HepG2 (cell line): ENCODE data around the gene ZFP92. TPM values are rescaled to one million over a fixed set of nuclear protein-coding genes. Genes with fewer than 3 reads are reported as not detected.
A peak's percentile ranks its signal among the peaks of the same experiment; 100 is the strongest.

Experiments
- CBX5 ChIP-seq: sonication (generic); formaldehyde crosslinking; IDR thresholded peaks from 2 replicates; pipeline ENCODE4 v1.4.0; 2020; ENCODE audit warnings: missing genetic modification reagents, borderline replicate concordance
- ESRRA ChIP-seq: sonication (generic); formaldehyde crosslinking; IDR thresholded peaks from 2 replicates; pipeline ENCODE4 v1.5.1; 2020; ENCODE audit warnings: mild to moderate bottlenecking, low read depth, missing genetic modification reagents
- GATAD2A ChIP-seq: IDR thresholded peaks from 2 replicates; pipeline ENCODE4 v1.6.1; 2016
- KDM2A ChIP-seq: sonication (generic); formaldehyde crosslinking; IDR thresholded peaks from 2 replicates; pipeline ENCODE4 v1.4.0; 2020; ENCODE audit warnings: low read depth, missing genetic modification reagents, borderline replicate concordance
- LCORL ChIP-seq, 2 experiments: fragments of 450-650 bp in 1 of 2; sonication (generic) in 1 of 2; formaldehyde crosslinking in 1 of 2; IDR thresholded peaks; 2 replicates each; pipeline versions ENCODE4 v1.5.0 to v1.6.1; 2017 to 2020; ENCODE audit warnings: antibody characterized with exemption in 1 of 2, missing genetic modification reagents in 1 of 2
- LRRFIP1 ChIP-seq: sonication (generic); formaldehyde crosslinking; conservative IDR thresholded peaks from 2 replicates; pipeline ENCODE4 v1.4.0; 2020; ENCODE audit warnings: missing genetic modification reagents
- MLLT10 ChIP-seq: sonication (generic); formaldehyde crosslinking; IDR thresholded peaks from 2 replicates; pipeline ENCODE4 v1.4.0; 2020; ENCODE audit warnings: missing genetic modification reagents
- MYC ChIP-seq: sonication (generic); formaldehyde crosslinking; IDR thresholded peaks from 2 replicates; pipeline ENCODE4 v1.9.0; 2021; ENCODE audit warnings: missing genetic modification reagents, borderline replicate concordance
- MZF1 ChIP-seq: sonication (generic); formaldehyde crosslinking; IDR thresholded peaks from 2 replicates; pipeline ENCODE4 v1.8.1; 2023; ENCODE audit warnings: mild to moderate bottlenecking, missing genetic modification reagents, borderline replicate concordance
- SIN3A ChIP-seq: IDR thresholded peaks from 2 replicates; pipeline ENCODE4 v1.6.1; 2011; ENCODE audit warnings: low read depth, mild to moderate bottlenecking, control low read depth, low read length, borderline replicate concordance
- SKIL ChIP-seq: sonication (generic); formaldehyde crosslinking; IDR thresholded peaks from 2 replicates; pipeline ENCODE4 v1.8.0; 2022; ENCODE audit warnings: missing genetic modification reagents, mild to moderate bottlenecking, moderate library complexity, borderline replicate concordance
- ZBTB7A ChIP-seq: sonication (generic); formaldehyde crosslinking; IDR thresholded peaks from 2 replicates; pipeline ENCODE4 v1.8.0; 2022; ENCODE audit warnings: mild to moderate bottlenecking, missing genetic modification reagents
- ZBTB7B ChIP-seq: sonication (generic); formaldehyde crosslinking; IDR thresholded peaks from 2 replicates; pipeline ENCODE4 v1.4.0; 2020; ENCODE audit warnings: missing genetic modification reagents
- ZFP36L1 ChIP-seq: sonication (generic); formaldehyde crosslinking; IDR thresholded peaks from 2 replicates; pipeline ENCODE4 v1.8.0; 2022; ENCODE audit warnings: mild to moderate bottlenecking, missing genetic modification reagents, moderate library complexity
- ZNF331 ChIP-seq: sonication (generic); formaldehyde crosslinking; IDR thresholded peaks from 2 replicates; pipeline ENCODE4 v1.4.0; 2020; ENCODE audit warnings: missing genetic modification reagents
- ZNF503 ChIP-seq: sonication (generic); formaldehyde crosslinking; IDR thresholded peaks from 2 replicates; pipeline ENCODE4 v1.4.0; 2020; ENCODE audit warnings: missing genetic modification reagents
- ZNF577 ChIP-seq: sonication (generic); formaldehyde crosslinking; IDR thresholded peaks from 2 replicates; pipeline ENCODE4 v1.4.0; 2020; ENCODE audit warnings: mild to moderate bottlenecking, low read depth, missing genetic modification reagents, borderline replicate concordance
- ZNF615 ChIP-seq: sonication (generic); formaldehyde crosslinking; IDR thresholded peaks from 2 replicates; pipeline ENCODE4 v1.5.0; 2020; ENCODE audit warnings: mild to moderate bottlenecking, missing genetic modification reagents, borderline replicate concordance
- ZNF747 ChIP-seq: sonication (generic); formaldehyde crosslinking; IDR thresholded peaks from 2 replicates; pipeline ENCODE4 v1.8.1; 2023; ENCODE audit warnings: missing genetic modification reagents, mild to moderate bottlenecking, borderline replicate concordance
- ZNF770 ChIP-seq: sonication (generic); formaldehyde crosslinking; IDR thresholded peaks from 2 replicates; pipeline ENCODE4 v1.5.0; 2020; ENCODE audit warnings: mild to moderate bottlenecking, missing genetic modification reagents
- ZZZ3 ChIP-seq: sonication (generic); formaldehyde crosslinking; IDR thresholded peaks from 2 replicates; pipeline ENCODE4 v1.4.0; 2020; ENCODE audit warnings: missing genetic modification reagents, mild to moderate bottlenecking, borderline replicate concordance
- polyA plus RNA-seq, 8 experiments: library from polyadenylated mRNA; depleted of rRNA in 3 of 8; stranded (reverse) in 7 of 8; unstranded in 1 of 8; fragments of >200 nt; fragmentation: Illumina TruSeq in 4 of 8; extraction: Trizol in 4 of 8; gene quantifications; 2 replicates each; pipeline versions ENCODE4 v1.2.1 to v1.2.3, GENCODE V29; 2011 to 2016; ENCODE audit warnings: low read depth in 4 of 8, missing spikeins in 1 of 8, mixed read lengths in 1 of 8; ENCODE audit not compliant: insufficient read depth in 1 of 8
- total RNA-seq, 5 experiments: library from RNA; depleted of rRNA; stranded (reverse); fragments of >200 nt; fragmentation: Illumina TruSeq; extraction: Trizol; gene quantifications; 2 replicates each; pipeline ENCODE4 v1.2.3, GENCODE V29; 2016; ENCODE audit warnings: low read depth in 1 of 5

ZFP92 gene
- total and polyA plus RNA-seq, 2 of the 13 experiments (the other 11 are each of a cell fraction or from before 2014, with no cell fraction given), result 0.02 TPM; not detected in 1

- TF ChIP-seq LRRFIP1 (CRISPR knock-in tag), result no peak
- no peak for TF ChIP-seq ZNF331 (CRISPR knock-in tag)
- peak; percentile 73; the same call in 1 of the 2 replicates for TF ChIP-seq ZBTB7A (CRISPR knock-in tag)
- no peak for TF ChIP-seq KDM2A
- no peak for TF ChIP-seq MZF1 (CRISPR knock-in tag)
- peak; percentile 57; the same call in 1 of the 2 replicates for TF ChIP-seq ZBTB7B
- no peak for TF ChIP-seq MLLT10
- no peak for TF ChIP-seq LCORL (IDR thresholded peaks at IDR 0.05)
- peak; percentile 75 for TF ChIP-seq LCORL (CRISPR knock-in tag; IDR thresholded peaks at IDR 0.05)
- no peak for TF ChIP-seq ZNF577 (CRISPR knock-in tag)
- no peak for TF ChIP-seq ZNF747 (CRISPR knock-in tag)
- peak; percentile 73 for TF ChIP-seq ESRRA (CRISPR knock-in tag)
- TF ChIP-seq ZNF503 (CRISPR knock-in tag), result no peak
- no peak for TF ChIP-seq SKIL
- TF ChIP-seq ZNF770 (CRISPR knock-in tag), result 0 out of 2 replicates have a peak, but pooled peaks have one; percentile 17
- no peak for TF ChIP-seq ZFP36L1 (CRISPR knock-in tag)
- no peak for TF ChIP-seq ZNF615
- no peak for TF ChIP-seq ZZZ3 (CRISPR knock-in tag)
- TF ChIP-seq SIN3A, result no peak
- TF ChIP-seq CBX5 (CRISPR knock-in tag), result no peak
- peak; percentile 61 for TF ChIP-seq GATAD2A (CRISPR knock-in tag)
- no peak; the same call in 1 of the 2 replicates for TF ChIP-seq MYC (CRISPR knock-in tag)
These were observed 1.7 kb upstream of the ZFP92 start (continued) for GRCh38 chrX:153409414-153410101.
